Skeletal muscle tissue (tissue), 4 donors: Measurements from ENCODE around the gene SLC28A3. TPM values are rescaled to one million over a fixed set of nuclear protein-coding genes. Genes with fewer than 3 reads are reported as not detected.

Experiments used
- H3K27ac ChIP-seq: one replicate; pipeline ENCODE4 v1.7.0; 2013; ENCODE audit warnings: mild to moderate bottlenecking, low read depth, low read length, inconsistent platforms
- H3K27me3 ChIP-seq, 3 donors: one replicate each; pipeline ENCODE4 v1.7.0; 2013; ENCODE audit warnings: low read length in 3 of 3; ENCODE audit not compliant: control insufficient read depth in 3 of 3, insufficient read depth in 3 of 3
- H3K36me3 ChIP-seq, 3 donors: one replicate each; pipeline ENCODE4 v1.7.0; 2013; ENCODE audit warnings: low read length in 3 of 3; ENCODE audit not compliant: control insufficient read depth in 3 of 3, insufficient read depth in 3 of 3
- H3K4me1 ChIP-seq, 3 donors: one replicate each; pipeline ENCODE4 v1.7.0; 2013; ENCODE audit warnings: low read length in 3 of 3, mild to moderate bottlenecking in 3 of 3; ENCODE audit not compliant: control insufficient read depth in 3 of 3, insufficient read depth in 3 of 3
- H3K4me3 ChIP-seq, 3 donors: one replicate each; pipeline ENCODE4 v1.7.0; 2013; ENCODE audit warnings: low read length in 3 of 3
- H3K9ac ChIP-seq, 3 donors: one replicate each; pipeline ENCODE4 v1.7.0; 2013; ENCODE audit warnings: low read length in 3 of 3, mild to moderate bottlenecking in 3 of 3, moderate library complexity in 2 of 3, low read depth in 1 of 3
- H3K9me3 ChIP-seq, 3 donors: one replicate each; pipeline ENCODE4 v1.7.0; 2013; ENCODE audit warnings: low read length in 3 of 3; ENCODE audit not compliant: control insufficient read depth in 3 of 3
- total RNA-seq: library from RNA; depleted of rRNA; stranded (reverse); fragments of >200 nt; gene quantifications from one replicate; pipeline ENCODE4 v1.2.3, GENCODE V29; 2014
- donor health status: Osteomylitis.

SLC28A3 gene
- total RNA-seq, 1 donor from 2014 or later, result not detected

DNA sequence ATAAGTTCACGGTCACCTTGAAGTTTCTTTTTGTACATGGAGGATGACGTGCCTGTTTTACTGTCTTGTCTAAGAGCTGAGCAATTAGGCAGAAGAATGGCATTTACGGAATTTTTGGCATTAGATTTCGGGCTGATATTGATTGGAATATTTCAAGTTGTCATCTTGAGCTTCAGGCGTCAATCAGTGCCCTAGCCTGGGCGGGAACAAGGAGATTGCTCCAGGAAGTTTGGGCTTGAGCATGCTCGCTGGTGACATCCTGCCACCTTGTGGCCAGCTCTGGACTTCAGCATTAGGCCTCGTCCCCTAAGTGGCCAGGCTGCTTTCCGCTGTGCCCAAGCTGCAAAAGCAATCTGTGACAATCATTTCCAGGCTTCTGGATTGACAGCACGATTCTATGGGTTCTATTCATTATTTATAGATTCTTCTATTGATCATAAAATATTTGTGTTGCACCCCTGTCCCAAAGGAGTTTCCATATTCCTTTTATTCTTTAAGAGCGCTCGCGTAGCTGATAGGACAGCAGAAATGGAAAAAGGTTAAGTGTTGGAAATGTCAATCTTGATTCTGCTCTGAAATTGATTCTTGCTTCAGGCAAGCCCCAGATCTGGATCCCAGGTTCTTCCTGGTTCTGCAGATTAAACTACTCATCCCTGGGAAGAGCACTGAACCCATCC is 79.3 kb downstream of the SLC28A3 start:
- peak overlapping the region in 2 of 3 donors; percentile 60 to 62 for H3K4me3 ChIP-seq
- no peaks in the 10 kb centered on the region for H3K36me3 ChIP-seq

DNA sequence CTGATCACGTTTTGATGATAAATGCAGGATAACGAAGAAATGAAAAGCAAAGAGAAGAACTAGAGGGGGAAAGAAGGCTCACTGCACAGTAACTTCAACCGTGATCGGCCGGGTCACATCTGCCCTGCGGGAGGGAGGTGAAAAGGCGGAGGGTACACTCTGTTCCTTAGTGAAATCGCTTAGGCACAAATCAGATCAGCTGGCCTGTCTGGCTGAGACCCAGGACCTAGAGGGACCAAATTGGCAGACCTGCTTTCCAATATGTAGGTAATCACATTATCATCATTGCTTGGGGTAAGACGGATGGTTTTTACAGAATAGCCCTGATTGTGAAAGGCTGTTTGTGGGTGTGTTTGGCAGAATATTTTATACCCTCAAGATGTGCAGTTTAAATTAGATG is 82.2 kb downstream of the SLC28A3 start:
- H3K36me3 ChIP-seq, result no peaks in the 10 kb centered on the region
- H3K4me1 ChIP-seq, result peaks cover 0 to 3% (median 0%) of the 10 kb centered on the region in 3 donors
- no peaks in the 10 kb centered on the region for H3K9me3 ChIP-seq
- H3K9ac ChIP-seq, result no peak overlapping the region
- no peak overlapping the region for H3K27ac ChIP-seq
- H3K4me3 ChIP-seq, result no peak overlapping the region
- peaks cover 0 to 9% (median 0%) of the 10 kb centered on the region in 3 donors for H3K27me3 ChIP-seq

More for the DNA sequence above, 79.3 kb downstream of the SLC28A3 start:
- H3K9me3 ChIP-seq, result no peaks in the 10 kb centered on the region
- H3K9ac ChIP-seq, result peak overlapping the region in 1 of 3 donors; percentile 0
- H3K27ac ChIP-seq, result no peak overlapping the region
- peaks cover 0 to 3% (median 0%) of the 10 kb centered on the region in 3 donors for H3K4me1 ChIP-seq
- H3K27me3 ChIP-seq, result peaks cover 0 to 7% (median 7%) of the 10 kb centered on the region in 3 donors

DNA sequence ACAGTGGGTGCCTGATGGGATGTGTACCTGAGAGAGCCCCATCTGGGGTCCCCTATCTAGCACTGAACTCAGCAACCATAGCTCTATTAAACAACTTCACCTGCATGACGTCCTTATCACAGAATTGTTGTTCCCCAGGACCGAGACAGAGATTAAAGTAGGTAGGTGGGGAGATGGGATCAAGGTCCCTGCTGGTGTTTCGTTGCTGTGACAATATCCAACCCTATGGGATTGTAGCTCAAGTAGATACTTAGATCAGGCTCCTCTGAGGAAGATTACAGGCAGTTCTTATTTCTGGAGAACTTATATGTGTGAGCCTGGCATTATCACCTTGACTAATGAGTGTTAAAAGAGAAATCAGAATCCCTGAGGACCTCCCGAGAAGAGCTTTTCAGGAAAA is 84.9 kb downstream of the SLC28A3 start:
- Histone ChIP-seq H3K4me1 (no peaks in the 10 kb centered on the region), H3K36me3 (no peaks in the 10 kb centered on the region), H3K9me3 (no peaks in the 10 kb centered on the region), H3K4me3 (no peak overlapping the region), H3K9ac (no peak overlapping the region), H3K27me3 (peaks cover 0 to 9% (median 0%) of the 10 kb centered on the region in 3 donors), H3K27ac (no peak overlapping the region)

DNA sequence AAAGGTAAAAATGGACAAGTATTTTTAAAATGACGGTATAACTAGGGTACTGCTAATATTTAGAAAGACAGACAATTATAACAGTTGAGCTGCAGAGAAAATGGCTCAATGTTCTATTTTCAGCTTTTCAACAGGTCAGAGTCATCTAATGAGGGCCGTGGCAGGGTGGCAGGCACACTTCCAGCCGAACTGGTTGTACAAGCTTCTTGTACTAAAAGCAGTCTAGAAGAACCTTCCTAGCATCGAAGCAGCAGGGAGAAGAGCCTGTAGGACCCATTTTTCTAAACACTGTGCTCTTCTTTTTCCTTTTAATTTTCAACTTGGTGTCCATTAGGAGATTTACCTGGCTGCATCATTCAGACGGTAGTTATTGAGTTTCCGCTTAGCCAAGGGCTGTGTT is 85.6 kb downstream of the SLC28A3 start:
- Histone ChIP-seq H3K27me3 (peaks cover 0 to 9% (median 0%) of the 10 kb centered on the region in 3 donors), H3K4me3 (no peak overlapping the region), H3K27ac (no peak overlapping the region), H3K9me3 (no peaks in the 10 kb centered on the region), H3K36me3 (no peaks in the 10 kb centered on the region), H3K4me1 (no peaks in the 10 kb centered on the region), H3K9ac (no peak overlapping the region)

DNA sequence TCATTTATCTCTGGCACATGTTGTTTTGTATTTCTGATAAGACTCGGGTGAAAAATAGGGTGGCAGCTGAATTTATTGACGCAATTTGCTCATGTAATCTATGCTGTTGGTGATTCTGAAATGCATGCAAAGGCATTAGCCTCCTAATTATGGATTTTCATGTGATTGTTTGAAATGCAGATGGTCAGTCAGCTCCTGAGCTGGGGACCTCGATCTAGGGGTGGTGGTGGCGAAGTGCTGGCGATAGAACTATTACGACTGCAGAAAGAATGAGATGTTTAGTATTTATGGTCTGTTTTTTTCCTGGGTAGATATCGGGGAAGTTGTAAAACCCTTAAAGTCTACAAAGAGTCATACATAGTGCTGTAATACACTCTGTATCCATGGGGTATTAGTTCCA is 88.6 kb downstream of the SLC28A3 start:
- Histone ChIP-seq H3K36me3 (no peaks in the 10 kb centered on the region), H3K9me3 (no peaks in the 10 kb centered on the region), H3K27ac (no peak overlapping the region), H3K4me3 (no peak overlapping the region), H3K27me3 (peaks cover 0 to 9% (median 0%) of the 10 kb centered on the region in 3 donors), H3K4me1 (no peaks in the 10 kb centered on the region), H3K9ac (no peak overlapping the region)

DNA sequence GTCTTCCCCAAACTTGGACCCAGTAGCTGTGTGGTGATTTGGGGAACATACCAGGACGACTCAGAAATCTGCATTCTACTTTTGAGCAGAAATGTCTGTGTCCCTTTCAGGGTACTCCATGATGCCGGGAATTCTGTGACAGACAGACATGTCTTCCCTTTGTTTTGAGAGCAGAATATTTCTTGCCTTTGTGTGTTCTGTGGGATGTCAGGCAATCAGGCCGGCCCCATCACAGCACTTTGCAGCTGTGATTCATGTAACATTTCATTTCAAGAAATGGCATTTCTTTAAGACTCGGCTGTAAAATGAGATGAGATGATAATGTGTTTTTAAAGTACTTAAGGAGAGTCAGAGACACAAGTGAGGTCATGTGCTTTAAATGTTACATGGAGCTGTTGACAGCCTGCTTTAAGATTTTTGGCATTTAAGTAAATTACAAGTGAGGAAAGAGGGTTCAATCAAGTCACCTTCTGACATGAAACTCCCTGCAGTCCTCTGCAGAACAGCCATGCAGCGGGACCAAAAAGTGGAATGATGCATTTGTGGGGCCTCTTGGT is 98.7 kb downstream of the SLC28A3 start:
- Histone ChIP-seq H3K36me3 (no peaks in the 10 kb centered on the region), H3K9ac (no peak overlapping the region), H3K9me3 (no peaks in the 10 kb centered on the region), H3K4me1 (no peaks in the 10 kb centered on the region), H3K27me3 (peaks cover 0 to 8% (median 3%) of the 10 kb centered on the region in 3 donors), H3K4me3 (no peak overlapping the region), H3K27ac (no peak overlapping the region)

DNA sequence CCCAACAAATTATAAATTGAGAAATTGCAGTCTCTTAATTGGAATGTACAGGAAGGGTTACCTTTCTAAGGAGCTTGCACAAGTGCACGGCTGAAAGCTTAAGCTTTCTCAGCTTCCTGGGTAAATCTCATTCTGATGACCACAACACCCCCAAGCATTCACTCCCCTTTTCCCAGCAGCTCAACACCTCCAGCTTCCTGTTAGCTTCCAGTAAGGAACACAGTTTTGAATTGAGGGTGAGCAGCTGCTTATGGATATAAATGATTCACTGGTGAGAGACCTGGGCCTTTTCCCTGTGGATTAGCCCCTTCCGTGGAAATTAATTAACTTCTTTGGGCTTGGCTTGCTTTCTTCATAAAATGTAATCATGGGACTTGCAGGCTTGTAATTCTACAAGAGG is 101.2 kb downstream of the SLC28A3 start:
- Histone ChIP-seq H3K27ac (no peak overlapping the region), H3K4me1 (no peaks in the 10 kb centered on the region)

DNA sequence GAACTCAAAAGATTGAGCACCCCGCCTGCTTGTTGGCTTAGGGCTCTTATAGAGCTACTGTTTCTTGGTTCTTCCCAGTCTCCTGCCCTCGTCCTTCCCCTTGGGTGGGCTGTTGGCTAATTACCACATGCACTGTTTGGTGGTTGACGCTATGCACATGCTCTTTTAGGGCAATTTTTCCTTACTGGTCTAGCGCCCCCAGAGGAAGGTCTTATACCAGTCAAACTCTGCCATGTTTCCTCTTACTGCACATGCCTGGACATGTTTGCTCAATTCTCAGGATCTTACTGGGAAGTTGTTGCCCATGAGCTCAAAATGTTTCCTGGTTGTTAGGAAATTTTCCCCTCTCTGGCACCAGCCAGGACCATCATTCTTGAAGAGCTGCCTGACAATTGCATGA is 101.9 kb downstream of the SLC28A3 start:
- H3K9ac ChIP-seq, result no peak overlapping the region
- H3K9me3 ChIP-seq, result no peaks in the 10 kb centered on the region
- H3K4me1 ChIP-seq, result no peaks in the 10 kb centered on the region
- peaks cover 0 to 3% (median 0%) of the 10 kb centered on the region in 3 donors for H3K27me3 ChIP-seq
- no peak overlapping the region for H3K4me3 ChIP-seq
- H3K27ac ChIP-seq, result no peak overlapping the region
- H3K36me3 ChIP-seq, result no peaks in the 10 kb centered on the region

More for the DNA sequence above, 101.2 kb downstream of the SLC28A3 start:
- Histone ChIP-seq H3K9ac (no peak overlapping the region), H3K9me3 (no peaks in the 10 kb centered on the region), H3K4me3 (no peak overlapping the region), H3K27me3 (peaks cover 0 to 3% (median 0%) of the 10 kb centered on the region in 3 donors), H3K36me3 (no peaks in the 10 kb centered on the region)

DNA sequence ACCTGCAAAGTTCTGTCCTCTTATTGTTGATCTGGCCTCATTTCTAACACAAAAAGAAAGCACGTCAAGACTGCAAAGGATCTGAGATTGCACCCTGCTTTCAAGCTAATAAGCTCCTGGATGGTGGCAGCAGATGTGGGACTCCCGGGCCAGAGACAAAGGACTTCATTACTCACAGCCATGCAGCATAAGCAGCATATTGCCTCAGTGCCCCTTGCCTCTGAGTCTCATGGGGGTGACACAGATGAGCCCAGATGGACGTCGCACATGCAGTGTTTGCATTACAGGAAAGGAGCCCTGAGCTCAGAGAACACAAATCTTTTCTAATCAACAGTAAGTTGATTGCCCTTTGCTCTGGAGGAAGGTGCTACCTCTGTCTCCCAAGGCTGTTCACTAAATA is 105.0 kb downstream of the SLC28A3 start:
- no peaks in the 10 kb centered on the region for H3K9me3 ChIP-seq
- no peaks in the 10 kb centered on the region for H3K36me3 ChIP-seq
- no peak overlapping the region for H3K27ac ChIP-seq
- H3K27me3 ChIP-seq, result no peaks in the 10 kb centered on the region
- no peak overlapping the region for H3K9ac ChIP-seq
- H3K4me3 ChIP-seq, result no peak overlapping the region
- no peaks in the 10 kb centered on the region for H3K4me1 ChIP-seq

DNA sequence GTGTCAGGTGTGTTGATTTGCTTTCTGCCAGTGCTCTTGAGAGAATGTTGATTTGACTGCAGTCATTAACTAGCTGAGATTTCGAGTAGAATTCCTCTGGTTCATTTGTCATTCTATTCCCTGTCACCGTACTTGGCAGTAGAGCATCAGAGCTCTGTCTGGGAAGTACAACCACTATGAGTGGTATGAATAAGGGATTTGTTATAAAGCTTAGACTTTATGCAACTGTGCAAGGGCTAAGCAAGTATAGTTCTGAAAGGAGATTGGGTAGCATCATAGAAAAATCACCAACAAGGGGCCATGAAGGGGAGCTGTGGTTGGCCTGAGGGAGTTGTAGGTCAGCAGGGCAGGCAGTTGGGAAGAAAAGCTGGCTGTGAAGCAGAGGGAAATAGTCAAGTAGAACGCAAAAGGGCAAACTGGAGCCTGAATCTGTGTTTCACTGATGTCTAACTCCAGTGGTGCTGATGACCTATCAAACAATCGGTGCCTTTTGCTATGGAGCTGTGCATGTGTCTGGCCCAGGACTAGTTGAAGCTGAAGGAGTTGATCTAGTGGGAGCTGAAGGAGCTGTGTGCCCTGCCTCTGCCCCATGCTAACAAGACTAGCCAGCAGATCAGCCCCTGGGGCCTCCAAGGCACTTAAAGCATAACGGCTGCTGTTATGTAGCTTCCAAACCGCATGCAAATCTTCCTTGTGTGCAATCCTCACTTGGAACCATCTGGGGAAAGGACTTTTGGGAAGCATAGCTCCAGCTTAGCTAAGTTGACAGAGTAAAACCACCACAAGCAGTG is 110.0 kb downstream of the SLC28A3 start:
- Histone ChIP-seq H3K9ac (no peak overlapping the region), H3K27ac (no peak overlapping the region)

More for the DNA sequence above, 110.0 kb downstream of the SLC28A3 start:
- Histone ChIP-seq H3K9me3 (no peaks in the 10 kb centered on the region), H3K4me1 (no peaks in the 10 kb centered on the region), H3K36me3 (no peaks in the 10 kb centered on the region), H3K27me3 (no peaks in the 10 kb centered on the region), H3K4me3 (no peak overlapping the region)
